Neural crest cell (in vitro differentiated cells): ENCODE data around the gene FLACC1. TPM values are rescaled to one million over a fixed set of nuclear protein-coding genes. Genes with fewer than 3 reads are reported as not detected.

Experiments used
- DNase-seq: peaks from one replicate; pipeline ENCODE4 v3.0.0; 2021; ENCODE audit warnings: low read depth, mixed read lengths, low spot score
- H3K27ac Mint-ChIP-seq: one replicate; pipeline ENCODE4 v1.8.0; 2021; ENCODE audit warnings: mild to moderate bottlenecking, mixed read lengths; ENCODE audit not compliant: unreplicated experiment
- H3K27me3 Mint-ChIP-seq: 2 replicates; pipeline ENCODE4 v1.8.0; 2021; ENCODE audit warnings: low read depth, mild to moderate bottlenecking, mixed read lengths
- H3K36me3 Mint-ChIP-seq: 2 replicates; pipeline ENCODE4 v1.8.0; 2021; ENCODE audit warnings: low read depth, mild to moderate bottlenecking, mixed read lengths
- H3K4me1 Mint-ChIP-seq: 2 replicates; pipeline ENCODE4 v1.8.0; 2021; ENCODE audit warnings: mixed read lengths
- H3K4me3 Mint-ChIP-seq: one replicate; pipeline ENCODE4 v1.8.0; 2021; ENCODE audit warnings: mild to moderate bottlenecking, mixed read lengths
- H3K9me3 Mint-ChIP-seq: 2 replicates; pipeline ENCODE4 v1.8.0; 2021; ENCODE audit warnings: mixed read lengths
- total RNA-seq: library from RNA; stranded (reverse); gene quantifications from 2 replicates; pipeline ENCODE4 v1.2.1, GENCODE V29; 2021
- TF ChIP-seq, protein P1 (sequence below): fragments of 200-600 bp; sonication (generic); conservative IDR thresholded peaks from 2 replicates; pipeline ENCODE4 v1.5.0; 2021; ENCODE audit warnings: antibody characterized with exemption, mild to moderate bottlenecking

The FLACC1 gene
- total RNA-seq, 1 donor from 2014 or later: 1.0 TPM

DNA sequence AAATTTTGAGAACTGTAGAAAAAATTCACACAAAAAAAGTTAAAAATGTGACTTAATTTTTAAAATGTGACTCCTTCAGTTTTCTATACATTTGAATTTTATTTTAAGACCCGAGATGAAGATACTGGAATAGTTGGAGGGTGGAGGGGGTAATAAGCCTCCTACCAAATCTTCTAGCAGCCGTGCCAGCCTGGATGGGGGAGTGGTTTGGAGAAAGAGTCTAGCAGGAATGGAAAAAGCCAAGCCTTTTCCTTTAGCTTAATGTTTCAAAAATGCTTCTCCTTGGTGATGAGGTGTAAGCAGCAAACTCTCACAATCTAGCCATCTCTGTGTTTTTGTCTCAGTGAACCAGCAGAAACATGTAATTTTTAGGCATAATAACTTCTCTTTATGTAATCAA, 82.1 kb downstream of the FLACC1 start:
- Mint-ChIP-seq H3K4me3 (no peak overlapping the region), H3K9me3 (no peaks in the 10 kb centered on the region), H3K27ac (no peak overlapping the region), H3K4me1 (no peaks in the 10 kb centered on the region), H3K27me3 (no peaks in the 10 kb centered on the region), H3K36me3 (no peaks in the 10 kb centered on the region)
- TF ChIP-seq, protein P1, sequence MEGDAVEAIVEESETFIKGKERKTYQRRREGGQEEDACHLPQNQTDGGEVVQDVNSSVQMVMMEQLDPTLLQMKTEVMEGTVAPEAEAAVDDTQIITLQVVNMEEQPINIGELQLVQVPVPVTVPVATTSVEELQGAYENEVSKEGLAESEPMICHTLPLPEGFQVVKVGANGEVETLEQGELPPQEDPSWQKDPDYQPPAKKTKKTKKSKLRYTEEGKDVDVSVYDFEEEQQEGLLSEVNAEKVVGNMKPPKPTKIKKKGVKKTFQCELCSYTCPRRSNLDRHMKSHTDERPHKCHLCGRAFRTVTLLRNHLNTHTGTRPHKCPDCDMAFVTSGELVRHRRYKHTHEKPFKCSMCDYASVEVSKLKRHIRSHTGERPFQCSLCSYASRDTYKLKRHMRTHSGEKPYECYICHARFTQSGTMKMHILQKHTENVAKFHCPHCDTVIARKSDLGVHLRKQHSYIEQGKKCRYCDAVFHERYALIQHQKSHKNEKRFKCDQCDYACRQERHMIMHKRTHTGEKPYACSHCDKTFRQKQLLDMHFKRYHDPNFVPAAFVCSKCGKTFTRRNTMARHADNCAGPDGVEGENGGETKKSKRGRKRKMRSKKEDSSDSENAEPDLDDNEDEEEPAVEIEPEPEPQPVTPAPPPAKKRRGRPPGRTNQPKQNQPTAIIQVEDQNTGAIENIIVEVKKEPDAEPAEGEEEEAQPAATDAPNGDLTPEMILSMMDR: no peak
- DNase-seq: no peak

GRCh38 chr2:201273330-201273983, 83.7 kb downstream of the FLACC1 start:
- TF ChIP-seq, protein P1: no peak
- no peaks in the 10 kb centered on the region for H3K4me1 Mint-ChIP-seq
- no peak for DNase-seq
- H3K27me3 Mint-ChIP-seq: no peaks in the 10 kb centered on the region
- no peaks in the 10 kb centered on the region for H3K36me3 Mint-ChIP-seq
- peak overlapping the region; percentile 91 for H3K27ac Mint-ChIP-seq
- H3K4me3 Mint-ChIP-seq: no peak overlapping the region
- H3K9me3 Mint-ChIP-seq: no peaks in the 10 kb centered on the region

GRCh38 chr2:201271917-201272316, 85.2 kb downstream of the FLACC1 start:
- H3K9me3 Mint-ChIP-seq: no peaks in the 10 kb centered on the region

GRCh38 chr2:201270293-201271001, 86.7 kb downstream of the FLACC1 start:
- H3K4me1 Mint-ChIP-seq: no peaks in the 10 kb centered on the region
- DNase-seq: no peak
- no peaks in the 10 kb centered on the region for H3K27me3 Mint-ChIP-seq
- no peaks in the 10 kb centered on the region for H3K9me3 Mint-ChIP-seq
- H3K36me3 Mint-ChIP-seq: no peaks in the 10 kb centered on the region
- peak overlapping the region; percentile 87 for H3K27ac Mint-ChIP-seq
- TF ChIP-seq, protein P1: no peak
- H3K4me3 Mint-ChIP-seq: no peak overlapping the region

More at GRCh38 chr2:201271917-201272316, 85.2 kb downstream of the FLACC1 start:
- no peak for DNase-seq
- H3K4me1 Mint-ChIP-seq: no peaks in the 10 kb centered on the region
- TF ChIP-seq, protein P1: no peak
- H3K27me3 Mint-ChIP-seq: no peaks in the 10 kb centered on the region
- H3K27ac Mint-ChIP-seq: no peak overlapping the region
- H3K4me3 Mint-ChIP-seq: no peak overlapping the region
- H3K36me3 Mint-ChIP-seq: no peaks in the 10 kb centered on the region

- Mint-ChIP-seq H3K27me3 (no peaks in the 10 kb centered on the region), H3K4me1 (no peaks in the 10 kb centered on the region), H3K9me3 (no peaks in the 10 kb centered on the region), H3K36me3 (no peaks in the 10 kb centered on the region), H3K4me3 (no peak overlapping the region), H3K27ac (no peak overlapping the region)
- TF ChIP-seq, protein P1: no peak
- no peak for DNase-seq
Observed at GRCh38 chr2:201269764-201270163, 87.4 kb downstream of the FLACC1 start.
